ENCODE data around the gene ARHGEF17.

DNA sequence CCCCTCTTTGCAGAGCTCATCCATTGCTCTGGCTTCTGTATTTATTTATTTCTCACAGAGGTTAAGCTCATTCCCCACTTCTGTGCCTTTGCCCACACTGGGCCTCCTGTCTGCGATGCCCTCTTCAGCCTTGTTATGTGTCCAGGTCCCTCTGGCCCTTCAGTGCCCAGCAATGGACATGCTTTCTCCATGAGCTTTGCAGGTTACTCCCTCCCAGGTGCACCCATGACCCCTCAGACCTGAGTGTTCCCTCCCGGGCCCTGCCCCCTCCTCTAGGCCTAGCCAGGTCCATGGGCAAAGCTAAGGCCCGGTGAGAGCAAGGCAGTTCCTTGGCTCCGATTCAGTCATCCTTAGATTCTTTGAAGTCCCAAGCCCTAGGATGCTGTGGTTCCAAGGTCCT lies 17.5 kb upstream of the ARHGEF17 start:
- TF ChIP-seq, protein P1, sequence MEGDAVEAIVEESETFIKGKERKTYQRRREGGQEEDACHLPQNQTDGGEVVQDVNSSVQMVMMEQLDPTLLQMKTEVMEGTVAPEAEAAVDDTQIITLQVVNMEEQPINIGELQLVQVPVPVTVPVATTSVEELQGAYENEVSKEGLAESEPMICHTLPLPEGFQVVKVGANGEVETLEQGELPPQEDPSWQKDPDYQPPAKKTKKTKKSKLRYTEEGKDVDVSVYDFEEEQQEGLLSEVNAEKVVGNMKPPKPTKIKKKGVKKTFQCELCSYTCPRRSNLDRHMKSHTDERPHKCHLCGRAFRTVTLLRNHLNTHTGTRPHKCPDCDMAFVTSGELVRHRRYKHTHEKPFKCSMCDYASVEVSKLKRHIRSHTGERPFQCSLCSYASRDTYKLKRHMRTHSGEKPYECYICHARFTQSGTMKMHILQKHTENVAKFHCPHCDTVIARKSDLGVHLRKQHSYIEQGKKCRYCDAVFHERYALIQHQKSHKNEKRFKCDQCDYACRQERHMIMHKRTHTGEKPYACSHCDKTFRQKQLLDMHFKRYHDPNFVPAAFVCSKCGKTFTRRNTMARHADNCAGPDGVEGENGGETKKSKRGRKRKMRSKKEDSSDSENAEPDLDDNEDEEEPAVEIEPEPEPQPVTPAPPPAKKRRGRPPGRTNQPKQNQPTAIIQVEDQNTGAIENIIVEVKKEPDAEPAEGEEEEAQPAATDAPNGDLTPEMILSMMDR (IDR thresholded peaks at IDR 0.05; ENCODE audit: low read depth, low read length, missing input control) = no peak
- no peak for TF ChIP-seq TAF1 (conservative IDR thresholded peaks at IDR 0.05)
- TF ChIP-seq, protein P2, sequence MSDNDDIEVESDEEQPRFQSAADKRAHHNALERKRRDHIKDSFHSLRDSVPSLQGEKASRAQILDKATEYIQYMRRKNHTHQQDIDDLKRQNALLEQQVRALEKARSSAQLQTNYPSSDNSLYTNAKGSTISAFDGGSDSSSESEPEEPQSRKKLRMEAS (IDR thresholded peaks at IDR 0.05) = no peak
- TF ChIP-seq, protein P3, sequence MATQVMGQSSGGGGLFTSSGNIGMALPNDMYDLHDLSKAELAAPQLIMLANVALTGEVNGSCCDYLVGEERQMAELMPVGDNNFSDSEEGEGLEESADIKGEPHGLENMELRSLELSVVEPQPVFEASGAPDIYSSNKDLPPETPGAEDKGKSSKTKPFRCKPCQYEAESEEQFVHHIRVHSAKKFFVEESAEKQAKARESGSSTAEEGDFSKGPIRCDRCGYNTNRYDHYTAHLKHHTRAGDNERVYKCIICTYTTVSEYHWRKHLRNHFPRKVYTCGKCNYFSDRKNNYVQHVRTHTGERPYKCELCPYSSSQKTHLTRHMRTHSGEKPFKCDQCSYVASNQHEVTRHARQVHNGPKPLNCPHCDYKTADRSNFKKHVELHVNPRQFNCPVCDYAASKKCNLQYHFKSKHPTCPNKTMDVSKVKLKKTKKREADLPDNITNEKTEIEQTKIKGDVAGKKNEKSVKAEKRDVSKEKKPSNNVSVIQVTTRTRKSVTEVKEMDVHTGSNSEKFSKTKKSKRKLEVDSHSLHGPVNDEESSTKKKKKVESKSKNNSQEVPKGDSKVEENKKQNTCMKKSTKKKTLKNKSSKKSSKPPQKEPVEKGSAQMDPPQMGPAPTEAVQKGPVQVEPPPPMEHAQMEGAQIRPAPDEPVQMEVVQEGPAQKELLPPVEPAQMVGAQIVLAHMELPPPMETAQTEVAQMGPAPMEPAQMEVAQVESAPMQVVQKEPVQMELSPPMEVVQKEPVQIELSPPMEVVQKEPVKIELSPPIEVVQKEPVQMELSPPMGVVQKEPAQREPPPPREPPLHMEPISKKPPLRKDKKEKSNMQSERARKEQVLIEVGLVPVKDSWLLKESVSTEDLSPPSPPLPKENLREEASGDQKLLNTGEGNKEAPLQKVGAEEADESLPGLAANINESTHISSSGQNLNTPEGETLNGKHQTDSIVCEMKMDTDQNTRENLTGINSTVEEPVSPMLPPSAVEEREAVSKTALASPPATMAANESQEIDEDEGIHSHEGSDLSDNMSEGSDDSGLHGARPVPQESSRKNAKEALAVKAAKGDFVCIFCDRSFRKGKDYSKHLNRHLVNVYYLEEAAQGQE (IDR thresholded peaks at IDR 0.05) = no peak
- no peak for TF ChIP-seq EGR1 (IDR thresholded peaks at IDR 0.05; ENCODE audit: low read depth in 2 of 2)
- no peak for TF ChIP-seq SP1 (IDR thresholded peaks at IDR 0.05)
- TF ChIP-seq, protein P4, sequence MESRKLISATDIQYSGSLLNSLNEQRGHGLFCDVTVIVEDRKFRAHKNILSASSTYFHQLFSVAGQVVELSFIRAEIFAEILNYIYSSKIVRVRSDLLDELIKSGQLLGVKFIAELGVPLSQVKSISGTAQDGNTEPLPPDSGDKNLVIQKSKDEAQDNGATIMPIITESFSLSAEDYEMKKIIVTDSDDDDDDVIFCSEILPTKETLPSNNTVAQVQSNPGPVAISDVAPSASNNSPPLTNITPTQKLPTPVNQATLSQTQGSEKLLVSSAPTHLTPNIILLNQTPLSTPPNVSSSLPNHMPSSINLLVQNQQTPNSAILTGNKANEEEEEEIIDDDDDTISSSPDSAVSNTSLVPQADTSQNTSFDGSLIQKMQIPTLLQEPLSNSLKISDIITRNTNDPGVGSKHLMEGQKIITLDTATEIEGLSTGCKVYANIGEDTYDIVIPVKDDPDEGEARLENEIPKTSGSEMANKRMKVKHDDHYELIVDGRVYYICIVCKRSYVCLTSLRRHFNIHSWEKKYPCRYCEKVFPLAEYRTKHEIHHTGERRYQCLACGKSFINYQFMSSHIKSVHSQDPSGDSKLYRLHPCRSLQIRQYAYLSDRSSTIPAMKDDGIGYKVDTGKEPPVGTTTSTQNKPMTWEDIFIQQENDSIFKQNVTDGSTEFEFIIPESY (IDR thresholded peaks at IDR 0.05) = no peak
- no peak for TF ChIP-seq GABPA (IDR thresholded peaks at IDR 0.05 in 1 of 2, conservative IDR thresholded peaks at IDR 0.05 in 1 of 2)

Data from liver (tissue), 3 donors.